Ovary (tissue), 9 donors: ENCODE measurements around the gene NFYB. TPM values are rescaled to one million over a fixed set of nuclear protein-coding genes. Genes with fewer than 3 reads are reported as not detected.
"Not testable (repeated sequence)": the region's sequence is repeated elsewhere in the genome, so short reads cannot be mapped to it uniquely, and the experiment has no call there.

Source experiments
- DNase-seq, 5 donors: peaks; one replicate each; pipeline ENCODE4 v3.0.0-alpha.2; 2019 to 2020
- H3K27ac ChIP-seq, 2 donors: fragments of 200-600 bp; one replicate each; pipeline versions ENCODE4 v1.5.1 to v1.8.0; 2019 to 2022
- H3K27me3 ChIP-seq: fragments of 200-600 bp; one replicate; pipeline ENCODE4 v1.8.0; 2022
- H3K36me3 ChIP-seq: fragments of 200-600 bp; sonication (generic); one replicate; pipeline ENCODE4 v1.5.1; 2019
- H3K4me1 ChIP-seq: one replicate; pipeline ENCODE4 v1.8.1; 2013; ENCODE audit warnings: mild to moderate bottlenecking, moderate library complexity; ENCODE audit not compliant: insufficient read depth
- H3K4me3 ChIP-seq: fragments of 200-600 bp; sonication (generic); one replicate; pipeline ENCODE4 v1.5.1; 2017
- H3K9me3 ChIP-seq, 2 donors: fragments of 200-600 bp in 1 of 2; sonication (generic) in 1 of 2; one replicate each; pipeline versions ENCODE4 v1.5.1 to v1.8.1; 2013 to 2019; ENCODE audit warnings: mild to moderate bottlenecking in 1 of 2, moderate library complexity in 1 of 2
- EP300 ChIP-seq: sonication (generic); formaldehyde crosslinking; IDR thresholded peaks from one replicate; pipeline ENCODE4 v1.6.1; 2017; ENCODE audit warnings: antibody characterized with exemption
- POLR2A ChIP-seq: fragments of 450-650 bp; IDR thresholded peaks from one replicate; pipeline ENCODE4 v1.6.1; 2017; ENCODE audit warnings: antibody characterized with exemption, mild to moderate bottlenecking, moderate library complexity
- WGBS, 3 donors: extraction: QIAGEN DNeasy Blood & Tissue Kit in 1 of 3; methylation state at CpG; one replicate each; pipeline versions ENCODE4 v1.1.5 to v1.1.7; 2013 to 2017; 5-methylcytosine and 5-hydroxymethylcytosine counted together
- intact Hi-C, 4 donors: fragments of 100-400 bp; cut with DNase I; formaldehyde crosslinking; loops; one replicate each; pipeline versions ENCODE4 v1.11.0 to v1.15.1; 2022 to 2023
- polyA plus RNA-seq, 2 donors: library from polyadenylated mRNA; stranded (reverse); fragments of 200-250 nt in 1 of 2; fragments of 350-450 nt in 1 of 2; fragmentation: Illumina TruSeq in 1 of 2; extraction: RNeasy Lipid Tissue Mini Kit (QIAGEN cat#74804) in 1 of 2; gene quantifications; one replicate each; pipeline ENCODE4 v1.2.3, GENCODE V29; 2013 to 2014
- total RNA-seq, 7 donors: library from RNA; depleted of rRNA in 2 of 7; stranded (reverse); fragments of >200 nt in 2 of 7; fragmentation: NEBNext Ultra II Directional in 3 of 7; extraction: Animal tissue kit (Norgen Biotek cat#: 25700) in 3 of 7; gene quantifications; one replicate each; pipeline versions ENCODE4 v1.1.0 to v1.2.4, GENCODE V29; 2016 to 2023
- TF ChIP-seq, protein P1 (sequence below), 3 donors: fragments of 450-650 bp in 2 of 3; fragments of 200-600 bp in 1 of 3; IDR thresholded peaks; one replicate each; pipeline versions ENCODE4 v1.5.1 to v1.8.0; 2016 to 2022; ENCODE audit warnings: antibody characterized with exemption in 3 of 3, mild to moderate bottlenecking in 1 of 3
- donor health status: DM: no; HTN: no; CAD: no; lungs with moderate emphysema.
- donor health status: DM: no; HTN: no; CAD: no.
- donor health status: Bipolar disorder and iron deficiency.
- donor health status: DM: yes; HTN: yes; CAD: no.
- donor health status: DM: no; HTN: no; CAD: no.
- donor health status: DM: yes; HTN: yes; CAD: no.

Gene NFYB
- total and polyA plus RNA-seq, 9 donors = 23.7 to 39.1 (median 29.5) TPM

DNA sequence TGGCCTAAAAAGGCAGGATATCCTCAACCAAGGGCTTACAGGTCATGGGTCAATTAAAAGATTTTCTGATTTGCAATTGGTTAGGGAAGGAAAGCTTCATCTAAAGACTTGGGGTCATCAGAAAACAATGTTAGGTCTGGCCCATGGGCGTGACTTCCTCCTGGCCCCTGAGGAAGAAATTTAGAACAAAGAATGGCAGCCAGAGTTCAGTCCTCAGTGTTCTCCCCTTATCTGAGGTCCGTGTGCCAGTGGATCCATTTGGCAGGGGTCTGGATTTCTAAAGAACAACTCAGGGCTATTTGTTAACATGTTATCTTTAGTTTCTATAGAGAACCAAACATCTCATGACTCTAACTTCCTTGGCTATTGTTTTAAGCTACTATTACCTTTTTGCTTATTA is 27.8 kb upstream of the NFYB start:
- no peaks in the 10 kb centered on the region for H3K9me3 ChIP-seq
- no peaks in the 10 kb centered on the region for H3K27me3 ChIP-seq
- H3K4me1 ChIP-seq = no peaks in the 10 kb centered on the region
- H3K4me3 ChIP-seq = no peak overlapping the region
- intact Hi-C loops = no loop called here
- no peak for DNase-seq
- TF ChIP-seq POLR2A (no peak), EP300 (no peak)
- TF ChIP-seq, protein P1, sequence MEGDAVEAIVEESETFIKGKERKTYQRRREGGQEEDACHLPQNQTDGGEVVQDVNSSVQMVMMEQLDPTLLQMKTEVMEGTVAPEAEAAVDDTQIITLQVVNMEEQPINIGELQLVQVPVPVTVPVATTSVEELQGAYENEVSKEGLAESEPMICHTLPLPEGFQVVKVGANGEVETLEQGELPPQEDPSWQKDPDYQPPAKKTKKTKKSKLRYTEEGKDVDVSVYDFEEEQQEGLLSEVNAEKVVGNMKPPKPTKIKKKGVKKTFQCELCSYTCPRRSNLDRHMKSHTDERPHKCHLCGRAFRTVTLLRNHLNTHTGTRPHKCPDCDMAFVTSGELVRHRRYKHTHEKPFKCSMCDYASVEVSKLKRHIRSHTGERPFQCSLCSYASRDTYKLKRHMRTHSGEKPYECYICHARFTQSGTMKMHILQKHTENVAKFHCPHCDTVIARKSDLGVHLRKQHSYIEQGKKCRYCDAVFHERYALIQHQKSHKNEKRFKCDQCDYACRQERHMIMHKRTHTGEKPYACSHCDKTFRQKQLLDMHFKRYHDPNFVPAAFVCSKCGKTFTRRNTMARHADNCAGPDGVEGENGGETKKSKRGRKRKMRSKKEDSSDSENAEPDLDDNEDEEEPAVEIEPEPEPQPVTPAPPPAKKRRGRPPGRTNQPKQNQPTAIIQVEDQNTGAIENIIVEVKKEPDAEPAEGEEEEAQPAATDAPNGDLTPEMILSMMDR (IDR thresholded peaks at IDR 0.05) = no peak
- WGBS, 3 donors = 50 to 63% (median 58%) methylated on average over 2 of the region's 2 CpGs
- no peak overlapping the region for H3K27ac ChIP-seq
- H3K36me3 ChIP-seq = no peaks in the 10 kb centered on the region

DNA sequence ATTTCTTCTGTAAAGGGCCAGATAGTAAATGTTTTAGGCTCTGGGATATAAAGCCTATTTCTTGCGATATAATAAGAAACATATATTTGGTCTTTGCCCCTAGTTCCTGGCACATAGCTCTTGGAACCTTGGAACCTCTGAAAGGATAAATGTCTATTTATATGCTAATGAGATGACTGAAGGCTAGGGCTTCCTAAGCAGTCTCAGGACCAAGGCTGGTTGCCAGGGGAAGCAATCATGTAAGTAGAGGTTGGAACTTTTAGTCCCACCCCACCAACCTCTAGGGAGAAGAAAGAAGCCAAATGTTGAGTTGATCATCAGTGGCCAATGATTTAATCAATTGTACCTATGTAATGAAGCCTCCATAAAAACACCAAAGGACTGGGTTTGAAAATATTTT is 26.6 kb upstream of the NFYB start:
- no peak overlapping the region for H3K27ac ChIP-seq
- no peaks in the 10 kb centered on the region for H3K36me3 ChIP-seq
- intact Hi-C loops = no loop called here
- 41 to 99% (median 46%) methylated on average over 1 of the region's 1 CpG for WGBS, 3 donors
- no peaks in the 10 kb centered on the region for H3K9me3 ChIP-seq
- H3K4me3 ChIP-seq = no peak overlapping the region
- TF ChIP-seq, protein P1 (IDR thresholded peaks at IDR 0.05) = no peak
- no peak for TF ChIP-seq EP300
- TF ChIP-seq POLR2A = no peak
- no peak for DNase-seq
- H3K27me3 ChIP-seq = no peaks in the 10 kb centered on the region
- no peaks in the 10 kb centered on the region for H3K4me1 ChIP-seq

DNA sequence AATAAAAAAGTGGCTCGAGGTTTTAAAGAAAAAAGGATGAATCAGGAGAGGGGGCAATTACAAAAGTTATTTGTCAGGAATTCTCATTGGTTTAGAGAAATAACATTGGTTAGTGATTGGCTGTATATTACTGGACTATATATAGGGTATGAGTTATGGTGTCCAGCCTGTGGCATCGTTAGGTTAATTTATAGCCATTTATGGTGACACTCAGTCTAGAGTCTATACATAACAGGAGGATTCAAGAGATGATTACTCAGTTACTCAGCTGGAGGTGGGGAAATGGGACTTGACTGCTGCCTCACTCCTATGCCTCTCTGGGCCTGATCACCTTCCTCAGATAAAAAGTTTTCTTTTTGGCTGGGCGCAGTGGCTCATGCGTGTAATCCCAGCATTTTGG is 25.6 kb upstream of the NFYB start:
- Histone ChIP-seq H3K4me1 (no peaks in the 10 kb centered on the region), H3K4me3 (no peak overlapping the region), H3K9me3 (no peaks in the 10 kb centered on the region), H3K27ac (no peak overlapping the region), H3K36me3 (no peaks in the 10 kb centered on the region), H3K27me3 (no peaks in the 10 kb centered on the region)
- TF ChIP-seq EP300 (no peak), POLR2A (no peak)
- TF ChIP-seq, protein P1 (IDR thresholded peaks at IDR 0.05) = no peak
- DNase-seq = no peak
- intact Hi-C loops = no loop called here
- 74 to 75% (median 74%) methylated on average over 4 of the region's 4 CpGs for WGBS, 3 donors

DNA sequence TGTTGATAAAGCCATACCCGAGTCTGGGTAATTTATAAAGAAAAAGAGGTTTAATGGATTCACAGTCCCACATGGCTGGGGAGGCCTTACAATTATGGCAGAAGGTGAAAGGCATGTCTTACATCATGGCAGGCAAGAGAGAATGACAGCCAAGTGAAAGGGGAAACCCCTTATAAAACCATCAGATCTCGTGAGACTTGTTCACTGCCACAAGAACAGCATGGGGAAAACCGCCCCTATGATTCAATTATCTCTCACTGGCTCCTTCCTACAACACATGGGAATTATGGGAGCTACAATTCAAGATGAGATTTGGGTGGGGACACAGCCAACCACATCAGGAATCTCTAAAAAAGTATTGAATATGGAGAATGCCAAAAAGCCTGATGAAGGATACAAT is 25.0 kb upstream of the NFYB start:
- DNase-seq, H3K4me1 ChIP-seq, H3K36me3 ChIP-seq, H3K4me3 ChIP-seq, intact Hi-C loops, H3K9me3 ChIP-seq, H3K27ac ChIP-seq, H3K27me3 ChIP-seq: not testable (repeated sequence)
- 79 to 84% (median 80%) methylated on average over 3 of the region's 3 CpGs for whole genome bisulfite sequencing, 3 donors

DNA sequence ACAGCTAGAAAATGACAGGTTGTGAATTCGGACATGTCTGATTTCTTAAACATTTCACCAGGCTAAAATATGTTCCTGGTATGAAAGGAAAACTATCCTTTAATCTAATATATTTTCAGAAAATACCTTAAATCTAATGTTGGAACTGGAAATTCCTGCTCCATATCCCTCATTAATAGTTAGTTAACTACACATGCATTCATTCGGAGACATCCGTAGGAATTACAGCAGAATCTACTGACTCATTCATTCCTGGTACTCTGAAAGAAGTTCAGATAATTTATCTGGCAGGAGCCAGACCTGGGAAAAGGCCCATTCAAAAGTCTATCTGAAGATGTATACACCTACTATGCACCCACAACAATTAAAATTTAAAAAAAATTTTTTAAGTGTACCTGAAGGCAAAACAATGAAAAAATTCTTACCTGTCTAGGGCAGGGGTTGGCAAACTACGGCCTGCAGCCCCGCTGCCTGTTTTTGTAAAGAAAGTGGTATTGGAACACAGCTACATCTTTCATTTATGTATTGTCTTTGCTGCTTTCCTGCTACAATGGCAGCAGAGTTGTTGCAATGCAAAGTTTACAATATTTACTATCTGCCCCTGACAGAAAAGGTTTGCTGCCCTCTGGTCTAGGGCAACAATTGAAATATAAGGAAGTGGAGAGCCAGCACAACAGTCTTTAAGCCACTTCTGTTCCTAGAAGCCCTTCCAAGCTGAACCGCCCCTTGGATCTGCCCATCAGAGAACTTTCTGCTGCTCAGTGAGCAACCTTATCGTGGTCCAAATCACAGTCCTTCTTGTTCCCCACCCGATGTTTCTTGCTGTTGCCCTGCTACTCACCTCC is 17.9 kb upstream of the NFYB start:
- DNase-seq = no peak
- no peaks in the 10 kb centered on the region for H3K9me3 ChIP-seq
- no peak overlapping the region for H3K27ac ChIP-seq
- 84 to 90% (median 87%) methylated on average over 8 of the region's 8 CpGs for WGBS, 3 donors
- TF ChIP-seq, protein P1 (IDR thresholded peaks at IDR 0.05) = no peak
- TF ChIP-seq POLR2A (no peak), EP300 (no peak)
- H3K4me1 ChIP-seq = no peaks in the 10 kb centered on the region
- no peak overlapping the region for H3K4me3 ChIP-seq
- intact Hi-C loops = no loop called here
- H3K27me3 ChIP-seq = no peaks in the 10 kb centered on the region
- no peaks in the 10 kb centered on the region for H3K36me3 ChIP-seq
